HG03064 (cell line): ENCODE measurements around the gene SKI.
"Not testable (repeated sequence)": the region's sequence is repeated elsewhere in the genome, so short reads cannot be mapped to it uniquely, and the experiment has no call there.

Experiments
- ATAC-seq: cut with Tn5 transposase; IDR thresholded peaks from one replicate; pipeline ENCODE4 v1.9.1; 2021; ENCODE audit warnings: low read depth; ENCODE audit not compliant: unreplicated experiment

Gene SKI

DNA sequence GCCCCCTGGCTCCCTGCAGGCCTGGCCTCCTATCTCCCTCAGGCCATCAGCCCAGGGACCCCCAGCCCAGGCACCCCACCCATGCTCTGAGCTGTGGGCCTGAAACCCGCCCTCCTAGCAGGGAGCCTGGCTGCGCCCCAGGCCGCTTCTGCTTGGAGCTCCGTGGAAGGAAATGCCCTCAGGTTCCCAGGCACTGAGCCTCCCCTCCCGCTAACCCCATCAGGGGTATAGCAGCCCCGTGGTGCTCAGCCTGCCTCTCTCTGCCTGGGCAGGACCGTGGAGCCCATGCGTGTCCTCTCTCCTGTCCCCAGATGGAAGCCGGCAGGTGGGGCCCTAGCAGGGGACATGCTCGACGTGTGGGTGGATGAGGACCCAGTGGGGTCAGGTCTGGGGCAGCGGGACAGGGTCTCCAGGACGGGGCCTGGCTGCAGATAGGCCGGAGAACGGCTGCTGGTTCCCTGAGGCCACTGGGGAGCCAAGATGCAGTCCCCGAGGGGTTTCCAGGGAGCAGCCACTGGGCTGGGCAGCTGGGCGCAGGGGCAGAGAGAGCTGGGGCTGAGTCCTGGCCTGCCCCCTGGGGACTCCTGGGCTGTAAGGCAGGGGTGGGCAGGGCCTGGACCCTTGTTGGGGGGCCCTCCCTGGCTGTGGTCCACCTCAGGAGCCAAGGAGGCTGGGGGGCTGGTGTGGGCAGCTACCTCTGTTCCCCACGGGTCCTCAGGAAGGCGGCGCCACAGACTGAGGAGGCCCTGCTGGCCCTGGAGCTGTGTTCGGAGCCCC, 87.7 kb downstream of the SKI start:
- no peak for ATAC-seq

DNA sequence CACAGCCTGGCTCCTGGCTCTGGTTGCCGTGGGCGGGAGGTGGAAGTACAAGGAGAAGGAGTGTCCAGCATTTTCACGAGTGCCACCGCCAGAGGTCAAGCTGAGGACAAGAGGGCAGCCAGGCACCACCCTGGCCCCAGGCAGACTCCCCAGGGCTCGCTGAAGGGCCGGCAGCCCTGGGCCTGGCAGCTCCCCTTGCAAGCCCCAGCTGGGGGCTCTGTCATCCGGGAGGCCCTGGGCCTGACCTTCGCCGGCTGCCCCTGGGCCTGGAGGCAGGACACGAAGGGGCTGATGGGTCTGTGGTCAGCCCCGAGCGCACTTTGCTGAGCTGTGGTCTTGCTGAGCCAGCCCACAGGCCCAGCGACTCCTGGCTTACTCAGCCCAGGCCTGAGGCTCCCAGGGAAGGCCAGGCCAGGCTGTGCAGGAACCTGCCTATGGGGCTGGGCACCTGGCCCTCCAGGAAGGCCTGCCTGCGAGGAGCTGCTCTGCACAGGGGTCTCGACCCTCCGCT, 88.4 kb downstream of the SKI start:
- no peak for ATAC-seq

DNA sequence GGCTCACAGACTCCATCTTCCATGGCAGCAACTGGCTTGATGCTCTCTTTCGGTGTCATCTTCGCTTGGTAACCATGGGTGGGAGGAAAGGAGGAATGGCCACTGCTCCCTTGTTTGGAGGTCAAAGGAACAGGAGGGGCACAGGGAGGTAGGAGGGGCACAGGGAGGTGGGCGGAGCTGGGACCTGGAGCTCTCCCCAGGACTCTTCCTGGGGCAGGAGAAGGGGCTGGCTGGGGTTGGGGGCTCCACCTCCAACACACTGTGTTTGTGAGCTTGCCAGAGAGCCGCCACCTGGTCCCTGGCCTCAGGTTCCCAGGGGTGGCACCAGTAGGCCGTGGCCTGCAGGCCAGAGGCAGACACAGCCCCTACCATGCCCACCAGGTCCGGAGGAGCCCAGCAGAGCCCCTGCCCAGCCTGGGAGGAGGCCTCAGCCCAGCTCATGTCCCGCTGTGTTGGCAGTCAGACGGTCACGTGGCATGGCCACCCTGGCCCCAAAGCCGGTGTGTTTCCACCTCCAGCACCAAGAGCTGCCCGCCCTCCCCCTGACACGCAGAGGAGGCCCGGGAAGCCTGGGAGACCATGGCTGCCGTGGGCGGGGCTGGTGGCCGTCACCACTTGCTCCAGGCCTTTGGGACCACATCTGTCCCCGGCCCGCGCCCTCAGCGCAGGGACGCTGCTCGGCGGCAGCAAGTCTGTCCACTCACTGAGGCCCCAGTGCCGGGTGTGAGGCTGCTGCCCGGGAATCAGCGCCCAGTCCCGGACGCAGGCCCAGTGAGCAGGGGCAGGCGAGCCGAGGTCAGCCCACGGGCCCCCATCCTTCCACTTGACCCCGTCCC, 89.3 kb downstream of the SKI start:
- ATAC-seq, result no peak

DNA sequence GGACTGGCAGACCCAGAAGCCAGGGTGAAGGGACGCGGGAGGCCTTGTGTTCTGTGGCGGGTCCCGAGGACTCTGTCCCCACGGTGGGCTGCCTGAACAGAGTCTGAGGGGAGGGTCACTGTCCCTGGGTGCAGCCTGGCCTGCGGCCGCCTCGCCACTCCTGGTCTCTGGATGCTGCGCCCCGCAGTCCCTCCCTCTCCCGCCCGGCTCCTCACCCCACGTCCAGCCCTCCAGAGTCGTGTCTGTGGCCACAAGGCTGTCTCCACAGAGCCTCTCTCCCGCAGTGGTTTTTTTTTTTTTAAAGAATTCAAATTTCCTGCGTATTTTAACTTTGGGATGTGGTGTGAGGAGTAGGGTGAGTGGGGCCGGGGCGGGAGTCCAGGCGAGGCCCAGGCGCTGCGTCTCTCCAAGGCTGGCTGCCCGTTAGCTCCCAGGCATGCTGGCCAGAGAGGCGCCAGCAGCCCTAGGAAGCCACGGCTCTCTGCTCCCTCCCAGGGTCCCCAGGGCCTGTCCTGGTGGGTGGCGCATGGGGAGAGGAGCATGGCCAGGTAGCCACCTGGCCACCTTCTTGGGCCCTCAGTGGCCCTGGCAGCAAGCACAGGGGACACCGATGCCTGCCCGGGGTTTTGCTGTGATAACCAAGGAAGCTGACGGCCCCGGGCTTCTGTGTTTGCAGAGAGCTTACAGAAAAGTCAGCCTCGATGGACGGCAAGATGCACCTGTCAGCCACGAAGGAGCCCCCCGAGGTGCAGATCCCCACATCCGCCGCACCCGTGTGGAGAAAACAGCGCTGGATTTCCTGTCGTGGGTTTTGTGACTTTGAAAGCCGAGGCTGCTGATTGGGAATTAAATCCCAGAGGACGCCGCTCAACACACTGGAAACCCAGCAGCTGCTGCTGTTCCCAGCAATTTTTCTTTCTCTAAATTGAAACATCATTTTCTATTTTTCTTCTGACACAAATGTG, 90.5 kb downstream of the SKI start:
- no peak for ATAC-seq

DNA sequence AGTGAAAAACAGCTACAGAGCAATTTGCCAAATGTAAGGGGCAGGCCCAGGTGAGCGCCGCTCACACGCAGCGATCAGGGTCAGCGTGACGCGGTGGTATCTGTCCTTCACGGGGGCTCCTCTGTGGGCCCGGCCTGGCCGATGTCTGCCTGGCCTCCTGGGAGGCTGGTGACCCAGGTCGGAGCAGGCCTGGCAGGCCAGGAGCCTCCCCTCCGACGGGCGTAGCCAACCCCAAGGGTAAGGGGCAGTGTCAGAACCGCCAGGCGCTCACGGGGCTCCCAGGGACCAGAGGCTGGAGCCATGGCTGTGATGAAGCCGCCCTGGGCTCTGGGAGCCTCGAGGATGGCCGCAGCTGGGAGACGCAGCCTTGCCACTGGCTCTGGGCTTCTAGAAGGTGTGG, 91.2 kb downstream of the SKI start:
- no peak for ATAC-seq

DNA sequence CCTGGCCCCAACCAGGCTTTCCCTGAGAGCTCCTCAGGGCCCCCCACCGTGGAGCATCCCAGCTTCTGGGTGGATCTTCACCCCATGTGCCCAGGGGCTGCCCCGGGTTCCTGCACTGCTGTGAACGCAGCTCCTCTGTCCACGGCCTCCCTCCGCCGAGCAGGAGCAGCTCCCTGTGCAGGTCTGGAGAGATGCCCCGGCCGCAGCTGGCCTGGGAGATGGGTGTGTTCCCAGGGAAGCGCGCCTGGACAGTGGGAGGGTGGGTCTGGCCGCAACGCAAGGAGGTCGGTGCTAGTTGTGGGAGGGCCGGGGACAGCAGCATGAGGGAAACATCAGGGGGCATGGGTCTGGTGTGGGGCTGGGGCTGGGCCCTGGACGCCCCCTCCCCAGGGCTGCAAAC, 91.9 kb downstream of the SKI start:
- ATAC-seq, result no peak

DNA sequence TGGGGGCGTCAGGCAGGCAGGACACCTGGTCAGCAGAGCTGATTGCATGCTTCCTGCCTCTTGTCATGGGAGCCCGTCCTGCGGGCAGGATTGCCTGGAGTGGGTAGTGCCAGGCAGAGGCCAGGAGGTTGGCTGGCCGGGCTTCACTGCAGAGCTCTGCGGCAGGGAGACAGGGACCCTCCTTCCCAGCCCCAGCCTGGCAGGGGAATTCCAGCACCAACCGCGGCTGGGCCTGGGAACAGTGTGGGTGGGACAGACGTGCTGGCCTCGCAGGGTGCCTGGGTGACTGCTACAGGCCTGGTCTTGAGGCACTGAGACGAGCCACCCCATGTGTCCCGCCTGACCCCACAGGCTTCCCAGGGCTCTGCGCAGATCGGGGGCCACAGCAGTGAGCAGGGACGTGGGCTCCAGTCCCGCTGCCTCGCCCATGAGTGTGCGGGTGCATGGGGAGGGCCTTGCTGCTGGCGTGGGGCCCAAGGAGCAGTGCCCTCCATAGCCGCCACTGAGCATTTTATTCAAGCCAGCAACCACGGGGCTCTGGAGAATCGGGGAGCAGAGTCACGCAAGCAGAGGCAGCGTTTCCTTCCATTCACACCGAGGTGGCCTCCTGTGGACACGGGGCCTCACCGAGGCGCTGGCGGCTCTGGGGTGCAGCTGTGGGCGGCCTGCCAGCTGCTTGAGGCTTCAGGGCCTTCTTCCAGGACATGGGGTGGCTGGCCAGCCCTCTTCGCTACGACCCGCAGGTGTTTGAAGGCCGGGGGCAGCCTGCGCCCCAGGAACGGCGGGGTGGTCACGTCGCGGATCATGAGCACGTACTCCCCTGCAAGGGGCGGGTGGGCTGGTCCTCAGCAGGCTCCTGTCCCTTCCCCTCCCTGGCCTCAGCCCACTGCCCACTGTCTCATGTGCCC, 92.9 kb downstream of the SKI start:
- no peak for ATAC-seq

DNA sequence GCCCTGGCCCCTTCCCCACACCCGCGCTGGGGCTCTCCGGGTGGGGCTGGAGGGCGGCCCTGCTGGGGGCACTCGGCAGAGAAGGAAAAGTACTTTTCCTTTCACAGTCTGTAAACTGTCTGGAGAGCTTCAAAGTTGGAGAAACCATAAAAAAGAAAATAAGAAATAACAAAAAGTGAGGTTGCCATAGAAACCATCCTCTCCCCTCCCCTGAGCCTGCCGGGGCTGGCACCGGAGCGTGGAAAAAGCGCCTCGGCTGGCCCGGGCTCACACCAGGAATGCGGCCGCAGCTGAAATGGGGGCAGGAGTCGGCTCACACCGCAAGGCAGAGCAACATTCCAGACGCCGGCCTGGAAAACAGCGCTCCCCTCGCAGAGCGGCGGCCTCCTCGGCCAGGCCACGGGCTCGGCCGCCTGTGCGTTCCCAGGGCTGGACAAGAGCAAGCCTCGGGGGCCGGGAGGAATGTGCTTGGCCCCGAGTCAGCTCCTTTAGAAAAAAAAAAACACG, 94.0 kb downstream of the SKI start:
- no peak for ATAC-seq

DNA sequence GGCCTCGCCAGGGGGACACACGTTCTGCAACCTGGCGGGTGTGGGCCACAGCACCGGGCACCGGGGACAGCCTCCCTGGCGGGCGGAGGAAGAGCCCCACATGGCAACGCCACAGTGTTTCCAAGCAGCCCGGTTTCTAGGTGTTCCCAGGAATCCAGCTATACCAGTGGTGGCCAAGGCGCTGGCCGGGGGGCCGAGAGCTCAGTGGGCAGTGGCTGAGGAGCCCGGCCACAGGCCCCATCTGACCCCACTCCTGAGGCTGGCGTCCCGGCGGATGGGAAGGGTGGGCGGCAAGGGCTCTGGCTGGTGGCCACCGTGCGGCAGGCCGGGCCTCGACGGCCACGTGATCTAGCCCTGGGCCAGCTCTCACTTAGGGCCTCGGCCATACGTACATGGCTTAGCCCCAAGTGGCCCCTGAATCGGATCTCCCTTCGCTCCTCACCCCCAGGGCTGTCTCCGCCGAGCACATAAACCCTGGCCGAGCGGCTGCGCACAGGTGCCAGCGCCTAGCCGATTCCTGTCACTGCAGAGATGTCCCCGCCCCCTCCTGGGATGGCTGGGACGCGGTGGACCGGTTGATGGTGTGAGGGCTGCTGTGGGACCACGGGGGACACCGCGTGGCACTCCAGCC, 94.6 kb downstream of the SKI start:
- ATAC-seq, result no peak

DNA sequence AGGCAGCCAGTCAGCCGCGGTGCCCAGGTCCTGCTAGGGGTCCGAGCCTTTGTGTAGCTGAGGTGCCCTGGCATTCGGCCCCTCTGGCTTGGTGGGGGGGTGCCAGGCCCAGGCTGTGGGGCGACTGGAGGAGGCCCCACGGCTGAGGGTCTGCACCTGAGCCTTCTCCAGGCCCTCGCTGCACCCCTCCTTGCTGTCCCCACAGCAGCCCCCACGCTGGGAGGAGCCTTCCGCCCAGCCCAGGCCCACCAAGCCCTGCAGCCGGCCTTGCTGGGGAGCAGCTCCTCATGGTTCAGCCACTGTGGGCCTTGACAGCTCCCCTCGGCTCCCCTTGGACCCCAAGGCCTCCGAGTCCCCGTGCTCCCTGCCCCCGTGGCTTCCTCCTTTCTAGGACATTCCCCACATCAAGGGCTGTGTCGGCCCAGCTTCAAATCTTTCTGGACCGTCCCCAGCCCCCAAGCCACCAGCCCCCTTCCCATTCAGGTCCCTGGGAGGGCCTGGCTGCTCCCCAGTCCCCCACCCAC, 95.4 kb downstream of the SKI start:
- no peak for ATAC-seq

DNA sequence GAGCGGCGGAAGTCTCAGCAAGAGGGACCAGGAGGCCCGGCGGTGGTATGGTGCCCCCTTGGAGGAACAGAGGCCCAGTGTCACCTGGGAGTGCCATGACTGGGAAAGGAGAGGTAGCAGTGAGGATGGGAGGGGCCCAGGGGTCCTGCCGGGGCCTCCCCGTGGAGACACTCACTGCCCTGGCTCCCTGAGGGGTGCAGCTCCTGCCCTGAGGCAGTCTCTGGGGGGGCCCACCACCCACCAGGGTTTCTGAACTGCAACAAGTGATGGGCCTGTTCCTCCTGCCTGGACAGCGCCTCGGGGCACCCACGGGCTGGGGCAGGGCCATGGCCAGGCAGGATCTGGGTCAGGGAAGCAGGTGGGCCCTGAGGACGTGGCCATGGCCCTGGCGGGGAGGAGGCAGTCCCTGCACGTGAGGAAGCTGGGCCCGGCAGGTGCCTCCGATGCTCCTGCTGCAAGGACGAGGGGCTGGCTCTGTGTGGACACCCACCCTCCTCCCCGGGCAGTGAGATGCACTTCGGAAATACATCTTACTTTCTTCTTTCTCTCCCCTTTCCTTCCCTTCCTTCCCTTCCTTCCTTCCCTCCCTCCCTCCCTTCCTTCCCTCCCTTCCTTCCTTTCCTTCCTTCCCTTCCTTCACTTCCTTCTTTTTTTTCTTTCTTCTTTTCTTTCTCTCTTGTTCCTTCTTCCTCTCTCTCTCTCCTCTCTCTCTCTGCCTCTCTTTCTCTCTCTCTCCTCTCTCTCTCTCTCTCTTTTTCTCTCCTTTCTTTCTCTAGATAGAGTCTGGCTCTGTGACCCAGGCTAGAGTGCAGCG, 96.6 kb downstream of the SKI start:
- ATAC-seq, result no peak

DNA sequence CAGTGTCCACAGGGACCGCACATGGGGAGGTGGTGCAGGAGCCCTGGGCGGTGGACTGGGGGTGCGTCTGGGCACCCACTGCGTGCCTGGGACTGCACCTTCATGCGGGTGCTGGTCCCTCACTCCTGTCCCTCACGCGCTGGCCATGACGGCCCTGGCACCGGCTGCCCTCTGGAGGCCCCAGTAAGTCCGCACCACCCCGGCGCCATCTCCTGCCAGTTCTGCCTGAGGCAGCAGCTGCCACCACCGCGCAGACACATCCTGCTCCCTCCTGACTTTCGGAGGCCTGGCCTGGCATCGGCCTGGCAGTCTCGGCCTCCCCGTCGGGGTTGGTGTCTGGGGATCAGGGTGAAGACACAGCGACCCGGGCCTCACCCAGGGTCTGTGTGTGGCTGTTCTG, 98.4 kb downstream of the SKI start:
- ATAC-seq, result no peak

DNA sequence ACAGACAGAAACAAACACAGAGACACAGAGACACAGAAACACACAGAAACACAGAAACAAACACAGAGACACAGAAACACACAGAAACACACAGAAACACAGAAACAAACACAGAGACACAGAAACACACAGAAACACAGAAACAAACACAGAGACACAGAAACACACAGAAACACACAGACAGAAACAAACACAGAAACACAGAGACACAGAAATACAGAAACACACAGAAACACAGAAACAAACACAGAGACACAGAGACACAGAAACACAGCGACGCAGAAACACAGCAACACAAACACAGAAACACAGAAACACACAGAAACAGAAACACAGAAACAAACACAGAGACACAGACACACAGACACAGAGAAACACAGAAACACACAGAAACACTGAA, 99.0 kb downstream of the SKI start:
- not testable (repeated sequence) for ATAC-seq

DNA sequence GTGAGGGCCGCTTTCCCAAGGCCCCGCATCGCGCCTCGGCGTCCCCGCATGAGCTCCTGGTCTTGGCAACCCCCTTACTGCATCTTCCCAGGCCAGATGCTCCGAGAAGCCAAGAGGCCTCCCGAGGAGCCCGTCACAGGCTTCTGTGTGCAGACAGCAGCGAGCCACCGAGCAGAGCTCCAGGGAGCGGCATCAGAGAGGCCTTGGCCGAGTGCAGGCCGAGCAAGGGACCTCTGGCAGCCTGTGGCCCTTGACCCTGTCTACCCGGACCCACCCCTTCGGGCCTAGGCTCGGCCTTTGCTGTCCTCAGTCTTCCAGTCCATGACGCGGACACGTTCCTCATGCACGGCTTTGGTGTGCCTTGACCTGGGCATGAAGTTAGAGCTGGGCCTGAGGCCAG, 99.7 kb downstream of the SKI start:
- no peak for ATAC-seq

DNA sequence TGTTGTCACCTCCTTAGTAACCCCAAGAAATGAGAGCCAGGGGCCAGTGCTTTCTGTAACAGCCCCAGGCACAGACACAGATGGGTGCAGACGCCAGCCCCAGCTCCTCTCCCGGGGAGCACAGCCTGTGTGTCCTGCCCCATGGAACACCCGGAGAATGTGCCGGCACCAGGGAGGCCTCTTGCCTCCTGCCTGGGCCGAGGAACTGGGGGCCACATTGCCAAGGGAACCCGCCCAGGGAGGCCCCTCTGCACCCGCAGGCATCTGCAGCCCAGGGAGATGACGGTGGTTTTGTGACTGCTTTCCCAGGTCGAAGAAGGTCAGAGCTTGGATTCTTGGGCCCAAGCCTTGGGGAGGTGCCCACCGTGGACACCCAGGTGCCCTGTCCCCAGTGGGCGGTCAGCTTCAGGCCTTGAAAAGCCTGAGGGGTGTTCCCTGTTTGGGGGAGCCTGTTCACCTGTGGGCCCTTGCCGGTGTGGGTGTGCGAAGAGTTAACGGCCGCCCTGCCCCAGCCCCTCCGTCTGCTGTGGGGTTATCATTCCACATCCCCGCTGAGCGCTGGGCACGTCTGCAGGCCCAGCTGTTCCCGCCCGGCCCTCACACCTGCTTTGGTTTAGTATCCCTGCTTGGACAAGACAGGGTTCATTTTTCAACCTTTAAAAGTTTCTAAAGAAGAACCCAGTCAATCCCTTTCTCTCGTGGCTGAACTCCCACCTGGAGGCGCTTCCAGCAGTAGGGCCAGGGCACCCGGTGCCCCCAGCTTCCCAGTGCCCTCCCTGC, 100.7 kb downstream of the SKI start:
- ATAC-seq, result no peak

DNA sequence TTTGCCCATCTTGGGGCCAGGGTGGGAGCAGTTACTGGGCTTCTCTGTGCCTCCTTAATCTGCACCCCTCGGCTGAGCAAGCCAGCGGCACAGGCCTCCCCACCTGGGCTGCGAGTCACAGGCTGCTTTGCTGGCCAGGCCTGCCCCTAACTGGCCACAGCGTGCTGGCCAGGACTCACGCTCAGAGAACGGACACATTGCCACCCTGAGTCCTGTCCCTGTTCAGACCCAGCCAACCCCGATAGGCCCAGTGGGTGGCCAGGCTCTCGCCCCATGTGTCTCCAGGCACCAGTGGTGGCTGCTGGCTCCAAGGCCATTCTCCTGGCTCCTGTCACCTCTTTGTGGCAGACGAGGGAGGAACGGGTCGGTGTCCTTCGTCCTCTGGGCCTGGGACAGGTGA, 101.9 kb downstream of the SKI start:
- ATAC-seq, result no peak

DNA sequence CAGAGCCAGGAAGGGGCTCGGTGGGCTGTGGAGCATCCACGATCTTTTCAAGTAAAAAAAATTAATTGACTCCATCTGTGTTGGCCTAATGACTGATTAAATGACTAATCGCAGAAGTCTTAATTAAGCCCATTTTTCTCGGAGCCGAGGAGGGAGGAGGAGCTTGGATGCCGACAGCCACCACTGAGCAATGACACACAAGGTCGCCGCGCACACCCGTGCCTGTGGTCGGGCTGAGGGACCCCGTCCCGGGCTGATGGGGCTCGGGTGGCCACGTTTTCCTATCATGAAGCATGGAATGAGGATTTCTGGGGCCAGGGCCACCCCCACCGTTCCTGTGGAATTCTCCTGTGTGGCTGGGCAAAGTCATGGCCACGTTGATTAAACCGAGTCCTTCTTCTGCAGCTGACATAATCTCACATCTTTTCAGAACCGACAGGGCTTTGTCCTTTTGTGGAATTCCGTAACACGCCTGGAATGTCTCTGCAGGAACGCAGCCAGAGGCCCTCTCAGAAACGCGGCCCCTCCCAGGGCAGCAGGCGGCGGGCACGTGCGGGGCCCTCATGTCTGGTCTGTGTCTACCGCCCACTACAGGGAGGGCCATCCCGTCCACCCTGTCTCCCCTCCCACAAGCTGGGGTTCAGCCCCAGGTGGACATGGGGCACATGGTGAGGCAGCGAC, 102.5 kb downstream of the SKI start:
- ATAC-seq, result no peak
